K562 (cell line): Measurements from ENCODE around the gene PPFIA3. TPM values are rescaled to one million over a fixed set of nuclear protein-coding genes. Genes with fewer than 3 reads are reported as not detected.

Experiments used
- AFF4 ChIP-seq: sonication (generic); formaldehyde crosslinking; IDR thresholded peaks from 2 replicates; pipeline ENCODE4 v1.8.0; 2023; ENCODE audit warnings: mild to moderate bottlenecking, missing genetic modification reagents
- ATF6 ChIP-seq: sonication (generic); formaldehyde crosslinking; IDR thresholded peaks from 2 replicates; pipeline ENCODE4 v1.4.0; 2020; ENCODE audit warnings: mild to moderate bottlenecking, missing genetic modification reagents
- CHD1 ChIP-seq: fragments of 200-600 bp; sonication (generic); IDR thresholded peaks from one replicate; pipeline ENCODE4 v1.6.1; 2012; ENCODE audit warnings: mild to moderate bottlenecking, moderate library complexity, low read length, inconsistent platforms
- CSDE1 ChIP-seq, 2 experiments: fragments of 450-650 bp; IDR thresholded peaks; 2 replicates each; pipeline ENCODE4 v1.6.1; 2016; ENCODE audit warnings: mild to moderate bottlenecking in 1 of 2
- HDAC1 ChIP-seq, 2 experiments: fragments of 450-650 bp; IDR thresholded peaks; 2 replicates each; pipeline ENCODE4 v1.6.1; 2016 to 2017; ENCODE audit warnings: inconsistent platforms in 1 of 2, mild to moderate bottlenecking in 1 of 2, moderate library complexity in 1 of 2
- IFI16 ChIP-seq: fragments of 250-450 bp; sonication (Bioruptor Pico); IDR thresholded peaks from 2 replicates; pipeline ENCODE4 v2.1.2; 2022; ENCODE audit warnings: mild to moderate bottlenecking, inconsistent platforms
- KLF16 ChIP-seq: IDR thresholded peaks from 2 replicates; pipeline ENCODE4 v1.6.1; 2016; ENCODE audit warnings: antibody characterized with exemption
- LCOR ChIP-seq: sonication (generic); formaldehyde crosslinking; IDR thresholded peaks from 2 replicates; pipeline ENCODE4 v1.8.0; 2022; ENCODE audit warnings: mild to moderate bottlenecking, missing genetic modification reagents
- PBX2 ChIP-seq, 2 experiments: IDR thresholded peaks in 1 of 2; conservative IDR thresholded peaks in 1 of 2; 2 replicates each; pipeline ENCODE4 v1.6.1; 2016; ENCODE audit warnings: low read depth in 2 of 2, mild to moderate bottlenecking in 1 of 2, missing compliant biosample characterization in 1 of 2, missing genetic modification characterization in 1 of 2, moderate library complexity in 1 of 2
- RCOR1 ChIP-seq, 2 experiments: IDR thresholded peaks; 2 replicates each; pipeline ENCODE4 v1.6.1; 2012; ENCODE audit warnings: low read depth in 2 of 2, low read length in 2 of 2, borderline replicate concordance in 1 of 2, improper control_type of control experiment in 1 of 2
- SAFB2 ChIP-seq: fragments of 200-400 bp; formaldehyde crosslinking; IDR thresholded peaks from 2 replicates; pipeline ENCODE4 v1.6.1; 2018; ENCODE audit warnings: borderline replicate concordance, low read length, low read depth, moderate library complexity; ENCODE audit not compliant: severe bottlenecking
- SFPQ ChIP-seq: fragments of 200-400 bp; formaldehyde crosslinking; IDR thresholded peaks from 2 replicates; pipeline ENCODE4 v1.6.1; 2017; ENCODE audit warnings: mild to moderate bottlenecking, low read depth, low read length, moderate library complexity
- TAF1 ChIP-seq: IDR thresholded peaks from 2 replicates; pipeline ENCODE4 v1.6.1; 2011; ENCODE audit warnings: mild to moderate bottlenecking, low read length, moderate library complexity; ENCODE audit not compliant: insufficient read depth, control insufficient read depth, severe bottlenecking; ENCODE audit errors: extremely low read depth
- polyA plus RNA-seq, 8 experiments: library from polyadenylated mRNA; depleted of rRNA in 4 of 8; stranded (reverse) in 5 of 8; unstranded in 3 of 8; fragments of >200 nt; fragmentation: Nextera tagmentation in 2 of 8; fragmentation: Illumina TruSeq in 1 of 8; extraction: Ambion mirVana in 2 of 8; extraction: Trizol in 1 of 8; gene quantifications; 2 replicates each; pipeline versions ENCODE4 v1.2.1 to v1.2.3, GENCODE V29; 2011 to 2014; ENCODE audit warnings: inconsistent platforms in 1 of 8, missing spikeins in 1 of 8
- total RNA-seq, 7 experiments: library from RNA; depleted of rRNA in 6 of 7; stranded (reverse); fragments of >200 nt in 6 of 7; fragmentation: Illumina TruSeq in 2 of 7; extraction: Trizol in 2 of 7; gene quantifications; 2 replicates each; pipeline versions ENCODE4 v1.2.1 to v1.2.3, GENCODE V29; 2011 to 2021; ENCODE audit warnings: low replicate concordance in 1 of 7
- TF ChIP-seq, protein P1 (sequence below), 2 experiments: fragments of 450-650 bp in 1 of 2; sonication (generic) in 1 of 2; formaldehyde crosslinking in 1 of 2; IDR thresholded peaks in 1 of 2; conservative IDR thresholded peaks in 1 of 2; 2 replicates each; pipeline versions ENCODE4 v1.6.1 to v1.8.1; 2016 to 2023; ENCODE audit warnings: mild to moderate bottlenecking in 2 of 2, moderate library complexity in 2 of 2, inconsistent platforms in 1 of 2, missing genetic modification reagents in 1 of 2

The PPFIA3 gene
- total and polyA plus RNA-seq, 9 of the 15 experiments (the other 6 are each of a cell fraction or from before 2014, with no cell fraction given) = 0.10 to 53.0 (median 17.6) TPM

GRCh38 chr19:49155820-49156346, 36.5 kb downstream of the PPFIA3 start (continued):
- TF ChIP-seq PBX2 (CRISPR knock-in tag; IDR thresholded peaks at IDR 0.05; ENCODE audit: low read depth) = no peak
- TF ChIP-seq PBX2 (tag; conservative IDR thresholded peaks at IDR 0.05; ENCODE audit: low read depth) = 0 out of 2 replicates have a peak, but pooled peaks have one; percentile 5
- TF ChIP-seq TAF1 = no peak
- TF ChIP-seq, protein P1, sequence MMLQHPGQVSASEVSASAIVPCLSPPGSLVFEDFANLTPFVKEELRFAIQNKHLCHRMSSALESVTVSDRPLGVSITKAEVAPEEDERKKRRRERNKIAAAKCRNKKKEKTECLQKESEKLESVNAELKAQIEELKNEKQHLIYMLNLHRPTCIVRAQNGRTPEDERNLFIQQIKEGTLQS (IDR thresholded peaks at IDR 0.05) = no peak
- TF ChIP-seq, protein P1 (CRISPR knock-in tag; conservative IDR thresholded peaks at IDR 0.05) = no peak
- no peak for TF ChIP-seq SFPQ
- TF ChIP-seq CSDE1 (IDR thresholded peaks at IDR 0.05) = no peak
- TF ChIP-seq ATF6 (CRISPR knock-in tag) = no peak
- peak in 1 of 2 experiments; percentile 38; a peak in 2 of 4 replicates for TF ChIP-seq HDAC1 (IDR thresholded peaks at IDR 0.05)
- 0 out of 4 replicates have a peak, but pooled peaks of 1 of the 2 experiments have one; percentile 60 for TF ChIP-seq RCOR1 (IDR thresholded peaks at IDR 0.05; ENCODE audit: borderline replicate concordance in 1 of 2, low read depth in 2 of 2, low read length in 2 of 2)
- no peak for TF ChIP-seq IFI16 (CRISPR knock-in tag)
- TF ChIP-seq LCOR (CRISPR knock-in tag) = no peak; the same call in 1 of the 2 replicates
- TF ChIP-seq AFF4 = no peak
- TF ChIP-seq SAFB2 = no peak
- no peak for TF ChIP-seq CHD1
- no peak for TF ChIP-seq KLF16
